Measurements from ENCODE around the gene RAPGEF3.
A peak's percentile ranks its signal among the peaks of the same experiment; 100 is the strongest.

The RAPGEF3 gene, protein sequence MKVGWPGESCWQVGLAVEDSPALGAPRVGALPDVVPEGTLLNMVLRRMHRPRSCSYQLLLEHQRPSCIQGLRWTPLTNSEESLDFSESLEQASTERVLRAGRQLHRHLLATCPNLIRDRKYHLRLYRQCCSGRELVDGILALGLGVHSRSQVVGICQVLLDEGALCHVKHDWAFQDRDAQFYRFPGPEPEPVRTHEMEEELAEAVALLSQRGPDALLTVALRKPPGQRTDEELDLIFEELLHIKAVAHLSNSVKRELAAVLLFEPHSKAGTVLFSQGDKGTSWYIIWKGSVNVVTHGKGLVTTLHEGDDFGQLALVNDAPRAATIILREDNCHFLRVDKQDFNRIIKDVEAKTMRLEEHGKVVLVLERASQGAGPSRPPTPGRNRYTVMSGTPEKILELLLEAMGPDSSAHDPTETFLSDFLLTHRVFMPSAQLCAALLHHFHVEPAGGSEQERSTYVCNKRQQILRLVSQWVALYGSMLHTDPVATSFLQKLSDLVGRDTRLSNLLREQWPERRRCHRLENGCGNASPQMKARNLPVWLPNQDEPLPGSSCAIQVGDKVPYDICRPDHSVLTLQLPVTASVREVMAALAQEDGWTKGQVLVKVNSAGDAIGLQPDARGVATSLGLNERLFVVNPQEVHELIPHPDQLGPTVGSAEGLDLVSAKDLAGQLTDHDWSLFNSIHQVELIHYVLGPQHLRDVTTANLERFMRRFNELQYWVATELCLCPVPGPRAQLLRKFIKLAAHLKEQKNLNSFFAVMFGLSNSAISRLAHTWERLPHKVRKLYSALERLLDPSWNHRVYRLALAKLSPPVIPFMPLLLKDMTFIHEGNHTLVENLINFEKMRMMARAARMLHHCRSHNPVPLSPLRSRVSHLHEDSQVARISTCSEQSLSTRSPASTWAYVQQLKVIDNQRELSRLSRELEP

GRCh38 chr12:47758834-47759690, at the start of gene RAPGEF3:
RAPGEF3 (minus strand) TSS chr12:47758880; CDS start chr12:47758556, 324 bp downstream.
- peak; percentile 77 for DNase-seq

DNA sequence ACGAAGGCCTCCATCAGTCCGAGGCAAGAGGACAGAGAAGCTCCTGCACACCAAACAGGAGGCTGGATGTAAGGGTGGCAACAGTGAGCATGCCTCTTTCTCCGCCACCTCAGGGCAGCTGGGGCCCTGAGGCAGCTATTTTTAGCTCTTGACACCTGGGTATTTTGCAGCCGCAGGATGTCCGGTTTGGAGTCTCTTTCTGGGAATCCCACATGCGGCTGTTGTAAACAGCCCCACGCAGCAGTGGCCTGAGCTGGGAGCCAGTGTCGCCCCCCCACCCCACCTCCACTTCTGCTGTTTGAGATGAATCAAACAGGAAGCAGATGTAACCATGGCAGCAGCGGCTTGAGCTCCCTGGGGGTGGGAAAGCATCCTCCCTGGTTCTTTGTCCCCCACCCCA, 49.4 kb upstream of the RAPGEF3 start:
- DNase-seq = peak; percentile 95

DNA sequence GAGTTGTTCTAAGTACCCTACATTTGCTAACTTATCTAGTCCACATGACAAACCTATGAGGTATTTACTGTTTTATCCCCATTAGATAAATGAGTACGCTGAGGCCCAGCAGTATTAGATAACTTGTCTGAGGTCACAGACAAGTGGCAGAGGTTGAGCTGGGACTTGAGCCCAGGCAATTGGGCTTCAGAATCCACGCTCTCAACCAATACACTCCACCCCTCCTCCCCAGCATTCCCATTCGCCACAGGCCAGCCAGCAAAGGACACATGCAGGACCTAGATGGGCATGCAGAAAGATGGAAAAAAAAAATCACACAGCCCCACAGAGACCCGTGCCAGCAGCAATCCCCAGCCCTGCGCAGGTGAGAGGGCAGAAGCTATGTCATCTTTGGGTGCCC, 48.7 kb upstream of the RAPGEF3 start:
- no peak for DNase-seq

DNA sequence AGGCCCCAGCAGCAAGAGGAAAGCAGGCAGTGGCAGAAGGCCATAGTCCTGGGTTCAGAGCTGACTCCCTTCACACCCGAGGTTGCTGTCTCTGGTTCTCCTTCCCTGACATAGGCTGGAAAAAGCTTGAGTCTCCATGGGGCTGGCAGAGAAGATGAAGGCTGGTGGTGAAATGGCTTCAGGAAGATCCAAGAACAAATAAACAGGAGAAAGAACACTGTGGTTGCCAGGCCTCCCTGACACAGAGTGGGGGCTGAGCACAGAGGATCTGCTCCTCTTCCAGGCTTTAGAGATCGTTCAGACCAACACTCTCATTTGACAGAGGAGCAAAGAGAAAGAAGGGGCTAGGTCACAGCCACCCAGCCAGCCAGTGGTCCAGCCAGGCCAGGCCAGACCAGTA, 46.7 kb upstream of the RAPGEF3 start:
- DNase-seq = no peak

DNA sequence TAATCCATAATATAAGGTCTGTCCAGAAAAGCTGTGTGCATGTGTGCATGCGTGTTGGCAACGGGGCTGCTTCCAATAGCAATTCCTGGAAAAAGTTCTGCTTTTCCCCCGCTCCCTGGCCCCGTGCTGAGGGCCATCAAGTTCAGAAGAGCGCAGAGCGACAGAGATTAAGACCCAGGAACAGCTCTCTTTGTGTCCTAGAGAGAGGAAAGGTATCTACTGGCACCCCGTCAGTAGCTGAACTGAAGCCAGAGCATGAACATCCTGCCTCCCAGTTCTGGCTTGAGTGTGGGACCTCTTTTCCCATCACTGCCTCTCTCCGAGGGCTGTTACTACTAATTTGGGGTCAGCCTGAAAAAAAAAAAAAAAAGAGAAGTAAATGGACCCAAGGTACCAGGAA, 45.5 kb upstream of the RAPGEF3 start:
- DNase-seq = no peak

DNA sequence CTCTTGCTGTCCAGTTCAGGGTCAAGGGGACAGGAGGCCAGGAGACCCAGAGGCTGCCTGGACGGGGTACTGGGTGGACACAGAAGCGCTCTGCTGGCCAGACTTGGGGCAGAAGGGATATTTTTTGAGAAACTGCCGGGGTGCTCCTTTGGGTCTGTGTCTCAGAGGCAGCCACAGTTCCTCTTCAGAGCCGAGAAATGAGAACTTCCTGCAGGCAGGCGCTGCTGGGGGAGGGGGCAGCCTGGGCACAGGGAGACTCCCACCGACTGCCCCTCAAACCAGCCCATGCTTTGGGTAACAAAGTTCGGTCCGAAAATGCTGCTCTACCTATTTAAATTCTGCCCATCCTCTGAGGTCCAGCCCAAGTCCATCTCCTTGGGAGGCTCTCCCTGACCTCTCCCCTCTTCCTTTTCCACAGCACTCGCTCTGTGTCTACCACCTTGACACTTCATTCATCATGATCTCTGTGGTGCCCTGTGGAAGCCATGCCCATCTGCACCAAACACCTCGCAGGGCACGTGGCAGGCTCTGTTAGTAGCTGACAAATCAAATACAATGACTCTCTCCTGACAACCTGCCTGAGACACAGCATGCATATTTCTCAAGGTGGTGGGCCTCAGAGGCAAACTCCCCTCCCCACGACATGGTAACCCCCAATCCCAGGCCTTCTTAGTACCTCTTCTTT, 44.7 kb upstream of the RAPGEF3 start:
- no peak for DNase-seq

GRCh38 chr12:47802312-47802711, 43.6 kb upstream of the RAPGEF3 start:
- DNase-seq = no peak

DNA sequence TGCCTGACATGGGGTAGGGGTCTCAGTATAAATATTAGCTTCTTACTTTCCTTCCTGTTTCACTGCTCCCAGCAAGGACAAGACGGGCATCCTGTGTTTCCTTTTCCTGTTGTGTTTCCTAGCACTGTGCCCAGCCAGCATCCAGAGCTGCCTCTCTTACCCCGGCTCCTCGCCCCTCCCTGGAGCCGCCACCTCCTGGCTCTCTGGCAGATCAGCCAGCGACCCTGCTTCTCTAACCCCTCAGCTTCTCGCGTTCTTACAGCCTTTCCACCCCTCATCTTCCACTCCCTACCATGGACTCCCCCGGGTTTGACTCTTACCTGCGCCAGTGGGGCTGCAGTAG, 43.2 kb upstream of the RAPGEF3 start:
- DNase-seq = no peak

DNA sequence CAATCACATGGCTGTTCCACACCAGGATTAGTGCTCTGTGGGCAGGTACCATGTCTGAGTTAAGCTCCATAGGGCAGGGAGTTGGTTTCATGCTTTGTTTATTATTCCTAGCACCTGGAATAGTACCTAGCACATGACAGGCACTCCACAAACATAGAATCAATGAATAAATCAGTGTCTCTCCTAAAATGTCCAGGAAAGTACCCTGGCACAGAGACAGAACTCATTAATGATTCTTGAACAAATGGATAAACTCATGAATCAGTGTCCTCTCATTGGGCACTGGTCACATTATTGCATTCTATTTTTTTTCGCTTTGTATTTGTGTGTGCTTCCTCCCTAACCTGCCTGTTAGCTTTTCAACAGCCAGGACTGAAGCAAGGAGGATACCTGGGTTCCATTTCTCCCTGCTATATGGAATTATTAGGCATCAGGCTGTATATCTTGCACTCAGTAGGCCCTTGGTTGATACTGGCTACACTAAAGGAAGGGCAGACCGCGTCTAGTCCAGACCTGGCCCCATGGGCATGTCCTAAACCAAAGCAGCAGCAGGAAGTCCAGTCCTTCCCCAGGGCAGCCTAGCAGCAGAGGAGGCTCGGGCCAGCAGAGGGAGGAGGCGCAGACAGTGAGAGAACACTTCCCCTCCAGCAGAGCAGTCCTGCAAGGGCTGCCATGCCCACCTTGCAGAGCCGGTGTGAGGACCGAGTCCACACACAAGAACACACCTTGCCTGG, 42.7 kb upstream of the RAPGEF3 start:
- DNase-seq = no peak

DNA sequence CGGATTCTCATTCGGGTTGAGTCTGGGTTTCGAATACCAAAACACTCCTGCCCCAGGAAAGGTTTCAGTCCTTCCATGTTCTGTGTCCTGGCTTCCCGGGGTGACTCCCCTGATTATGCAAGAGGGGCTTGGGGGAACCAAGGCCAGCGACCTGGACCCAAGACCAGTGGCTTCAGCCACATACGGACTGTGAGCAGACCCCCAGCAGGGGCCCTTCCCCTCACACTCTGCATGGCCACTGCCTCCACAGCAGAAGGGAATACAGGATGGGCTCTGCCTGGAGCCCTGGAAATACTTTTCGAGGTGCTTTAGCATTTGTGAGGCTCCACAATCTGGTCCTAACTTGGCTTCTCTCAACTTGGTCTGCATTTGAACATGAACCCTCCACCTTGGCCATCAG, 41.9 kb upstream of the RAPGEF3 start:
- no peak for DNase-seq

DNA sequence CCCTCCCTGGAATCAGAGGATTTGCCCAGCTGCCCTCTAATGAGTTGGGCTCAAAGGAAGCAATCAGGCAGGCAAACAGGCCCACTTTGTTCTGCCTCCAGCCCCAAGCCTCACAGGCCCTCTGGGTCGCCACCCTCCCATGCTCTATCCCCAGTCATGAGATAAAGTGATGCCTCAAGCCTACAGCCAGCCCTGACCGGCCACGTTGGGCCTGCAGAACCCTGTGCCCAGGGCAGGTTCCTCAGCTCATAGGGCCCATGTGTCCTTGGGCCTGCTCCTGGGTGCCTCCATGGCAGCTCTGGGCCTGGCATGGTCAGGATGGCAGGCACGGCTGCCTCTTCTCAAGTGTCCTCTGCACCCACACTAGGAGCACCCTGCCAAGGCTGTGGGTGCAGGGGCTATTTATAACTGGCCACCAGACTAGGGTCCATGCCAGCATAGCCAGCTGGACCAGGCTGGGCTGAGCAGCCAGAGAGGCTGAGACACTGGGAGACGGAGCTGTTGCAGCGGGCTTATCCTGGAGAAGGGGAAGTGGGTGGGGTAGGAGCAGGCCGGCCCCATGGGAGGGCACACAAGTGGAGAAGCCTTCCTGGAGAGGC, 40.8 kb upstream of the RAPGEF3 start:
- no peak for DNase-seq

GRCh38 chr12:47798382-47798948, 39.8 kb upstream of the RAPGEF3 start:
- no peak for DNase-seq

- DNase-seq = peak; percentile 38
Measured at GRCh38 chr12:47797441-47797840, 38.8 kb upstream of the RAPGEF3 start.

DNA sequence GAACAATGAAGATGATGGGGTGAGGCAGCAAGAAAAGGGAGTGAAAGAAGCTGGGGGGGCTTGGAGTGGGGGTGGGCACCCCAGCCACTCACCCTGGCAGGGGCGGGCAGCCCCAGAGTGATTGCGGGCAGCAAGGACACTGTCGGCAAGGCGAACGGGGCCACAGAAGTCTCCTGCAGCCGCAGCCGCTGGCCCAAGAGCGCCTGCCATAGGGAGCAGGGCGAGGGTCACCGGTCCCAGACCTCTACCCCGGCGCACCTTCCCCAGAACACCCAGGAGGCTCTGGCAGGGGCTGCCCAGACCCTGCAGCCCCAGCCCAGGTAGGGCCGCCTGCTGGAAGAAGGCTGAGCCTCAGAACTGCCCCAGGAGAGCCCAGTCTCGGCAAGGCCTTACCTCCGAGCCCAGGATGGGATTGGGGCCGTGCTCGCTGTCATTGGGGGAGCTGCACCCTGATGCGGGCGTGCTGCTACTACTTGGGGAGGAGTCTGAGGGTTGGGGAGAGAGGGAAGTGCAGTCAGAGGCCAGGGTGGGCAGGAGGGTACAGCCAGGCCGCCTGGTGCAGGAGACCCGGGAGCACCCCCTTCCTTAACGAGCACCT, 37.2 kb upstream of the RAPGEF3 start:
- no peak for DNase-seq

- DNase-seq = no peak
Measured at GRCh38 chr12:47795121-47795813, 36.6 kb upstream of the RAPGEF3 start.

- DNase-seq = no peak
Measured at GRCh38 chr12:47794679-47795078, 36.0 kb upstream of the RAPGEF3 start.

DNA sequence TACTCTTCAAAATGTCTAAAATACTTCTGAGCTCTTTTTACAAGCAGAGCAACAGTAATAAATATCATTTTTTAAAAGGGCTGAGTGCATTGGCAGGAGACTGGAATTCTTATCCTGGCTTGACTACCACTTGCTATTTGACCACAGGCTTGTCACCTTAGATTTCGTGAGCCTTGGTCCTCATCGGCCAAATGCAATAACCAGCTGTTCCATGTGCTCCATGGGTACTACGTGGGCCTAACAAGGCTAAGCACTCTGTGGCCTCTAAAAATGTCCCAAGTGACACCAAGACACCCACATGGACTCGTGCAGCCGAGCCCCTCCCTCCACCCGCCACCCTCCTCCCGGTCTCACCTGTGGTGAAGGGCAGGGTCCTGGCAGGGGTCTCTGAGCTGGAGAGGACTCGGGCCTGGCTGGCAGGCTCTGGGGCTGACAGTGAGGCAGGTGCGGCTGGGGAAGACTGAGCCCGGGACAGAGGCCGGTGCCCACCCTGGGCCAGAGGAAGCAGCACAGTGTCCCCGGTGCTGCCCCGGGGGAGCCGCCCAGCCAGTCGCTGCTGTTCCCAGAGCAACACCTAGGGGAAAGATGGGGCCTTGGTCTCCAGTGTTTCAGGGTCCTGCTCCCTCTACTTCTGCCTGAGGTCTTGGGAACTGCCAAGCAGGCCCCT, 34.5 kb upstream of the RAPGEF3 start:
- no peak for DNase-seq

DNA sequence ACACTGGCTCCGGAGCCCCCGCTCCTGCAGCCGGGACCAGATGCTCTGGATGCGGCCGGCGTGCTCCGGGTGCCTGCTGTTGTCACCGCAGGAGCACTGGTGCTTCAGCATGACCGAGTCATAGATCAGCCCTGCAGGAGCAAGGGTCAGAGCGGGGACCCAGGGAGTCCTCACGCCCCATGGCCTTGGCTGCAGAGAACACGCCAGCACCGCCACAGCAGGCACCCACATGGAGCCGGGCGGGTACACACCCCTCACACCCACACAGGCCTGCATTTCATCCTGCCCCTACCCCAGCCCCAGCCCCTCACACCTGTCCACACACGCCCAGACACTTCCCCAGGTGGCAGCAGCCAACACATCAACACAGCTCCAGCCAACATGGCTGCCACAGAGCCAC, 33.2 kb upstream of the RAPGEF3 start:
- DNase-seq = no peak

DNA sequence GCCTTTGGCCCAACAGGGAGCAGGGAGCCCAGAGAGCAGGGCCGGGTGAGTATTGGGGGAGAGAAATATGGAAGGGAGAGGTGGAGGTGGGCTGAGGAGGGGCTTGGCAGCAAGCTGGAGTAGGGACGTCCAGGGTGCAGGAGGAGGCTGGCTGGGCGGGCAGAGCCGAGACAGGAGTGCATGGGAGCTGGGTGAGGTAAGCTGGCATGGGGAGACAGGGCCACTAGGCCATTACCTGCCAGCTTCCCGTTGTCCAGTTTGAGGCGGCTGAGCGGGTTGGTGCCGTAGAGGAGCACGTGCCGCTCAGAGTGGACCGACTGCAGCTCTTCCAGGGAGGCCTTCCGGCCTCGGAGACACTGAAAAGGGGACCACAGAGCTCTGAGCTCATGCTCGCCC, 32.7 kb upstream of the RAPGEF3 start:
- DNase-seq = no peak

Data from activated CD4-positive, alpha-beta T cell treated with anti-CD3 and anti-CD28 coated beads, Interleukin-10, Interleukin-2, amounts not matched to agents 100 ng/mL and 50 ng/mL, durations not matched to agents 16 hours and 8 hours (primary cell).